H1 (cell line): Measurements from ENCODE around the gene PTPRO. TPM values are rescaled to one million over a fixed set of nuclear protein-coding genes. Genes with fewer than 3 reads are reported as not detected.

Experiments
- CTCF ChIA-PET: fragments of 300-600 bp; sonication (Branson Sonifier 250); formaldehyde crosslinking; loops from one replicate; lab custom pipeline; 2021; ENCODE audit not compliant: partially characterized antibody; lab: Charles Lee
- POLR2A ChIA-PET: fragments of 300-600 bp; sonication (Branson Sonifier 250); formaldehyde crosslinking; loops from one replicate; lab custom pipeline; 2021; ENCODE audit warnings: inconsistent platforms; ENCODE audit not compliant: partially characterized antibody; lab: Charles Lee
- DNase-seq, 2 experiments: peaks; one replicate each; pipeline versions ENCODE4 v3.0.0 to v3.0.0-alpha.2; 2010 to 2022; ENCODE audit warnings: low spot score in 2 of 2, low read depth in 1 of 2, mixed read lengths in 1 of 2
- FAIRE-seq: peaks from 2 replicates; lab custom pipeline; 2011; peaks lifted over from hg19 to GRCh38; lab: Jason Lieb, UNC
- H2AFZ ChIP-seq: 2 replicates; pipeline ENCODE4 v1.8.1; 2012; ENCODE audit warnings: low read length, inconsistent platforms
- H2AK5ac ChIP-seq: 2 replicates; pipeline ENCODE4 v1.6.1; 2013; ENCODE audit warnings: low read depth, low read length
- H2BK120ac ChIP-seq: replicated peaks from 2 replicates; pipeline ENCODE3; 2013; ENCODE audit warnings: low read depth, low read length, inconsistent platforms
- H2BK12ac ChIP-seq: 2 replicates; pipeline ENCODE4 v1.6.1; 2013; ENCODE audit warnings: low read depth, low read length
- H2BK15ac ChIP-seq: 2 replicates; pipeline ENCODE4 v1.6.1; 2013; ENCODE audit warnings: low read length
- H2BK20ac ChIP-seq: 2 replicates; pipeline ENCODE4 v1.6.1; 2013; ENCODE audit warnings: low read length
- H2BK5ac ChIP-seq: 2 replicates; pipeline ENCODE4 v1.6.1; 2013; ENCODE audit warnings: low read depth, low read length
- H3K14ac ChIP-seq: 2 replicates; pipeline ENCODE4 v1.6.1; 2013; ENCODE audit warnings: inconsistent platforms; ENCODE audit not compliant: insufficient read length
- H3K18ac ChIP-seq: 2 replicates; pipeline ENCODE4 v1.6.1; 2013; ENCODE audit warnings: low read length; ENCODE audit errors: extremely low read depth
- H3K23ac ChIP-seq: 2 replicates; pipeline ENCODE4 v1.6.1; 2013; ENCODE audit warnings: inconsistent platforms; ENCODE audit not compliant: insufficient read length
- H3K23me2 ChIP-seq: 2 replicates; pipeline ENCODE4 v1.6.1; 2013; ENCODE audit warnings: low read depth, low read length
- H3K27ac ChIP-seq: 2 replicates; pipeline ENCODE4 v1.6.1; 2011; ENCODE audit warnings: low read depth, low read length, inconsistent platforms
- H3K27me3 ChIP-seq, 4 experiments: replicated peaks in 1 of 4; 1 replicate in 1 of 4; 2 replicates in 3 of 4; pipeline versions ENCODE4 v1.6.1 to v1.8.1; 2011 to 2013; ENCODE audit warnings: low read length in 3 of 4, mild to moderate bottlenecking in 3 of 4, inconsistent platforms in 2 of 4, mixed read lengths in 2 of 4, moderate library complexity in 1 of 4; ENCODE audit not compliant: control insufficient read depth in 3 of 4, insufficient read depth in 3 of 4; ENCODE audit errors: extremely low read depth in 1 of 4
- H3K36me3 ChIP-seq, 4 experiments: 2 replicates each; pipeline versions ENCODE4 v1.6.1 to v1.8.1; 2011 to 2013; ENCODE audit warnings: mild to moderate bottlenecking in 4 of 4, low read length in 3 of 4, moderate library complexity in 2 of 4, control low read depth in 1 of 4, inconsistent platforms in 1 of 4; ENCODE audit not compliant: insufficient read depth in 4 of 4, control insufficient read depth in 2 of 4
- H3K4ac ChIP-seq: replicated peaks from 2 replicates; pipeline ENCODE3; 2013; ENCODE audit warnings: low read length, low read depth, mixed read lengths, inconsistent platforms; ENCODE audit not compliant: insufficient read length
- H3K4me1 ChIP-seq, 4 experiments: replicated peaks in 1 of 4; 1 replicate in 1 of 4; 2 replicates in 3 of 4; pipeline versions ENCODE4 v1.6.1 to v1.8.1; 2011 to 2013; ENCODE audit warnings: low read length in 3 of 4, inconsistent platforms in 2 of 4, mixed read lengths in 1 of 4; ENCODE audit not compliant: insufficient read depth in 4 of 4, control insufficient read depth in 3 of 4
- H3K4me2 ChIP-seq, 2 experiments: 2 replicates each; pipeline versions ENCODE4 v1.6.1 to v1.8.1; 2011 to 2013; ENCODE audit warnings: low read depth in 2 of 2, low read length in 2 of 2, control low read depth in 1 of 2, inconsistent platforms in 1 of 2, mild to moderate bottlenecking in 1 of 2; ENCODE audit not compliant: insufficient read depth in 1 of 2
- H3K4me3 ChIP-seq, 4 experiments: fragments of 200-600, 300-600 bp in 1 of 4; sonication (generic), shearing (Covaris generic), sonication (Bioruptor Twin) in 1 of 4; 2 replicates each; pipeline versions ENCODE4 v1.5.1 to v1.8.1; 2011 to 2016; ENCODE audit warnings: low read length in 4 of 4, low read depth in 3 of 4, control low read depth in 2 of 4, inconsistent platforms in 2 of 4, mild to moderate bottlenecking in 2 of 4, mixed read lengths in 1 of 4, moderate library complexity in 1 of 4; ENCODE audit not compliant: insufficient read depth in 2 of 4; ENCODE audit errors: extremely low read depth in 1 of 4
- H3K56ac ChIP-seq: replicated peaks from 2 replicates; pipeline ENCODE3; 2013; ENCODE audit warnings: low read depth, mild to moderate bottlenecking, mixed read lengths, low read length, inconsistent platforms; ENCODE audit not compliant: insufficient read length
- H3K79me1 ChIP-seq: 2 replicates; pipeline ENCODE4 v1.6.1; 2013; ENCODE audit warnings: low read depth, low read length, control low read depth
- H3K79me2 ChIP-seq, 2 experiments: 2 replicates each; pipeline versions ENCODE4 v1.6.1 to v1.8.1; 2012 to 2013; ENCODE audit warnings: low read length in 2 of 2, mild to moderate bottlenecking in 2 of 2, inconsistent platforms in 1 of 2; ENCODE audit not compliant: insufficient read depth in 2 of 2, control insufficient read depth in 1 of 2
- H3K9ac ChIP-seq, 4 experiments: replicated peaks in 1 of 4; 1 replicate in 1 of 4; 2 replicates in 3 of 4; pipeline versions ENCODE4 v1.6.1 to v1.8.1; 2011 to 2013; ENCODE audit warnings: low read depth in 3 of 4, low read length in 3 of 4, control low read depth in 2 of 4, mild to moderate bottlenecking in 2 of 4, moderate library complexity in 2 of 4, inconsistent platforms in 1 of 4; ENCODE audit errors: extremely low read depth in 1 of 4
- H3K9me3 ChIP-seq, 2 experiments: 2 replicates each; pipeline versions ENCODE4 v1.6.1 to v1.8.1; 2012 to 2013; ENCODE audit warnings: mild to moderate bottlenecking in 2 of 2, moderate library complexity in 2 of 2, control low read depth in 1 of 2, inconsistent platforms in 1 of 2, low read depth in 1 of 2, low read length in 1 of 2, mixed read lengths in 1 of 2; ENCODE audit not compliant: insufficient read depth in 2 of 2
- H4K20me1 ChIP-seq, 2 experiments: replicated peaks in 1 of 2; 2 replicates each; pipeline versions ENCODE3 to v1.8.1; 2011 to 2013; ENCODE audit warnings: inconsistent platforms in 2 of 2, low read length in 2 of 2, mild to moderate bottlenecking in 1 of 2; ENCODE audit not compliant: insufficient read depth in 2 of 2, control insufficient read depth in 1 of 2
- H4K5ac ChIP-seq: 2 replicates; pipeline ENCODE4 v1.6.1; 2013; ENCODE audit warnings: low read length, low read depth, mixed read lengths, inconsistent platforms; ENCODE audit not compliant: insufficient read length
- H4K8ac ChIP-seq: 2 replicates; pipeline ENCODE4 v1.8.0; 2013; ENCODE audit warnings: mild to moderate bottlenecking, moderate library complexity, low read length, inconsistent platforms; ENCODE audit not compliant: insufficient read depth; ENCODE audit errors: extremely low read depth
- H4K91ac ChIP-seq: replicated peaks from 2 replicates; pipeline ENCODE3; 2013; ENCODE audit warnings: low read length, mixed read lengths, inconsistent platforms; ENCODE audit not compliant: insufficient read length
- CTCF ChIP-seq, 3 experiments: IDR thresholded peaks; 1 replicate in 2 of 3; 2 replicates in 1 of 3; pipeline versions ENCODE4 v1.5.1 to v1.6.1; 2011; ENCODE audit warnings: low read length in 3 of 3, mild to moderate bottlenecking in 3 of 3, inconsistent platforms in 2 of 3, low read depth in 1 of 3, moderate library complexity in 1 of 3; ENCODE audit not compliant: insufficient read depth in 1 of 3; ENCODE audit errors: control extremely low read depth in 1 of 3
- E2F6 ChIP-seq: IDR thresholded peaks from 2 replicates; pipeline ENCODE4 v1.6.1; 2012; ENCODE audit warnings: inconsistent platforms
- WGBS, 2 experiments: shearing (Covaris generic) in 1 of 2; methylation state at CpG; one replicate each; pipeline versions ENCODE4 v1.1.6 to v1.1.7; 2013 to 2015; ENCODE audit warnings: low lambda C conversion rate in 2 of 2, mixed read lengths in 2 of 2, inconsistent platforms in 1 of 2, low coverage in 1 of 2, missing lambda C conversion rate in 1 of 2; ENCODE audit not compliant: insufficient replicate concordance in 2 of 2, insufficient coverage in 1 of 2, insufficient read length in 1 of 2; ENCODE audit errors: extremely low coverage in 1 of 2, missing lambda C conversion rate in 1 of 2; 5-methylcytosine and 5-hydroxymethylcytosine counted together
- polyA plus RNA-seq, 7 experiments: library from polyadenylated mRNA; depleted of rRNA in 3 of 7; stranded (reverse) in 5 of 7; unstranded in 2 of 7; fragments of >200 nt in 5 of 7; fragments of 200-250 nt in 2 of 7; gene quantifications; 1 replicate in 5 of 7; 2 replicates in 1 of 7; 4 replicates in 1 of 7; pipeline versions ENCODE4 v1.2.1 to v1.2.3, GENCODE V29; 2011 to 2013; ENCODE audit warnings: missing spikeins in 2 of 7, mixed read lengths in 2 of 7
- total RNA-seq: library from RNA; stranded (reverse); fragmentation: NEBNext Ultra II Directional; extraction: Animal tissue kit (Norgen Biotek cat#: 25700); gene quantifications from 2 replicates; pipeline ENCODE4 v1.2.1, GENCODE V29; 2021

PTPRO gene
- total and polyA plus RNA-seq, 2 of the 8 experiments (the other 6 are each of a cell fraction or from before 2014, with no cell fraction given) = 0.73 to 1.7 TPM

GRCh38 chr12:15429262-15429661 is 107.0 kb downstream of the PTPRO start:
- Histone ChIP-seq H2BK12ac (peak overlapping the region; percentile 65; the same call in 1 of the 2 replicates), H2BK20ac (no peak overlapping the region), H3K79me2 (no peaks in the 10 kb centered on the region), H2AK5ac (no peak overlapping the region; the same call in 1 of the 2 replicates), H3K4me1 (peaks cover 0 to 3% (median 1%) of the 10 kb centered on the region in 4 experiments; a peak in 1 of 7 replicates), H4K20me1 (no peaks in the 10 kb centered on the region), H3K23ac (no peak overlapping the region), H3K23me2 (no peaks in the 10 kb centered on the region), H3K27me3 (no peaks in the 10 kb centered on the region), H3K4me3 (no peak overlapping the region), H3K27ac (no peak overlapping the region), H3K36me3 (no peaks in the 10 kb centered on the region), H2BK15ac (no peak overlapping the region), H3K9me3 (no peaks in the 10 kb centered on the region), H2BK120ac (no peak overlapping the region), H3K79me1 (no peaks in the 10 kb centered on the region), H3K18ac (no peak overlapping the region), H3K56ac (no peak overlapping the region), H3K9ac (no peak overlapping the region), H4K91ac (no peak overlapping the region), H3K4me2 (no peak overlapping the region), H4K5ac (no peak overlapping the region), H3K4ac (no peak overlapping the region), H3K14ac (no peak overlapping the region), H2AFZ (no peak overlapping the region), H2BK5ac (no peak overlapping the region; the same call in 1 of the 2 replicates), H4K8ac (no peak overlapping the region)
- FAIRE-seq = no peak
- TF ChIP-seq E2F6 (no peak), CTCF (IDR thresholded peaks at IDR 0.05; ENCODE audit: control extremely low read depth in 1 of 3, insufficient read depth in 1 of 3, low read depth in 1 of 3, low read length in 3 of 3) (no peak)
- no peak for DNase-seq
- ChIA-PET CTCF (no interaction called here), POLR2A (no interaction called here)
- 100% methylated on average over 1 of the region's 1 CpG; no CpG with 5 or more reads in 1 of the 2 experiments for WGBS, 2 experiments
